GM12874 (cell line): ENCODE results near the gene ALX4.

Experiments
- TF ChIP-seq, protein P1 (sequence below): IDR thresholded peaks from 2 replicates; pipeline ENCODE4 v1.5.1; 2011; ENCODE audit warnings: low read depth, mild to moderate bottlenecking, control low read depth, low read length, moderate library complexity; ENCODE audit not compliant: insufficient read depth

The ALX4 gene

DNA sequence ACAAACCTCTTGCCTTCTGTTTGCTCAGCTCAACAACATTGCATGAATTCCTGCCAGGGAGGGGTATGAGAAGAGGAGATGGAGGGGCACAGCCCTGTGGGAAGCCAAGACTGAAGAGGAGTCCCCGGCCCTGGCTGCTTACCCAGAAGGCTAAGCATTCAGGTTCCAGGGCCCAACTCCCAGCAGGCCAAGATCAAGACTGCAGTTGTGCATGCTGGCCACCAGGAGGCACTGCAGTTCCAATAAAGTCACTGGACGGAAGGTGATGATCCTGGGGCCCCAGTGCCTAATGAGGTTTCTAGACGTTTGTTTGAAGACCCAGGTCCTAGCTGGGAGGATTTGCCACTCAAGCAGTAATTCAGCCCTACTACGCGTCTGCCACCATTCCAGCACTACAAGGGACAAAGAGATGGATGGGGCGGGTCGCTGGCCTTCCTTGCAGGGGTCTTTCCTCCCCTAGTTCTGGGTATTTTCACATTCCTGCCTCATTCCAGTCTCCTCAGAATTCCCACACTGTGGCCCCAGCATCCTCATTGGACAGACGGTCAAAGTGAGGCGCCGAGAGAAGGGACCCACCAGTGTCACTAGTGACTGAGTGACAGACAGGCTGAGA, 23.6 kb downstream of the ALX4 start:
- TF ChIP-seq, protein P1, sequence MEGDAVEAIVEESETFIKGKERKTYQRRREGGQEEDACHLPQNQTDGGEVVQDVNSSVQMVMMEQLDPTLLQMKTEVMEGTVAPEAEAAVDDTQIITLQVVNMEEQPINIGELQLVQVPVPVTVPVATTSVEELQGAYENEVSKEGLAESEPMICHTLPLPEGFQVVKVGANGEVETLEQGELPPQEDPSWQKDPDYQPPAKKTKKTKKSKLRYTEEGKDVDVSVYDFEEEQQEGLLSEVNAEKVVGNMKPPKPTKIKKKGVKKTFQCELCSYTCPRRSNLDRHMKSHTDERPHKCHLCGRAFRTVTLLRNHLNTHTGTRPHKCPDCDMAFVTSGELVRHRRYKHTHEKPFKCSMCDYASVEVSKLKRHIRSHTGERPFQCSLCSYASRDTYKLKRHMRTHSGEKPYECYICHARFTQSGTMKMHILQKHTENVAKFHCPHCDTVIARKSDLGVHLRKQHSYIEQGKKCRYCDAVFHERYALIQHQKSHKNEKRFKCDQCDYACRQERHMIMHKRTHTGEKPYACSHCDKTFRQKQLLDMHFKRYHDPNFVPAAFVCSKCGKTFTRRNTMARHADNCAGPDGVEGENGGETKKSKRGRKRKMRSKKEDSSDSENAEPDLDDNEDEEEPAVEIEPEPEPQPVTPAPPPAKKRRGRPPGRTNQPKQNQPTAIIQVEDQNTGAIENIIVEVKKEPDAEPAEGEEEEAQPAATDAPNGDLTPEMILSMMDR, result peak; percentile 93

DNA sequence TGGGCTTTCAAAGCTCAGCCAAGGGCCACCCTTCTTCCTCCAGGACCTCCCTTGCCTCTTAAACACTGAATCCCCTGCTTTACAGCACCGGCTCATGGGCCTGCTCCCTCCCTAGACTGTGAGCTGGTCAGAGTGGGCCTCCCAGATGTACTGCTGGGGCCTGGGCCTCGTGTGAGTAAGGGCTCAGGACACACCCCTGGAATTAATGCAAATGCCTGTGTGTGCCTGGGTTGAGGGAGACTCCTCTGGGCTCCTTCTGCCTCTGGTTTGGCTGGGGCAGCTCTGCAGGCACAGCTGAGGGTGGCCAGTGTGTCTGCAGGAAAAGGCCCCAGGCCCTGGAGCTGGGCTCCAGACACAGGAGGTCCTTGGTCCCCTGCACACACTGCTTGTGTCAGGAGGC, 24.2 kb downstream of the ALX4 start:
- TF ChIP-seq, protein P1, result no peak

DNA sequence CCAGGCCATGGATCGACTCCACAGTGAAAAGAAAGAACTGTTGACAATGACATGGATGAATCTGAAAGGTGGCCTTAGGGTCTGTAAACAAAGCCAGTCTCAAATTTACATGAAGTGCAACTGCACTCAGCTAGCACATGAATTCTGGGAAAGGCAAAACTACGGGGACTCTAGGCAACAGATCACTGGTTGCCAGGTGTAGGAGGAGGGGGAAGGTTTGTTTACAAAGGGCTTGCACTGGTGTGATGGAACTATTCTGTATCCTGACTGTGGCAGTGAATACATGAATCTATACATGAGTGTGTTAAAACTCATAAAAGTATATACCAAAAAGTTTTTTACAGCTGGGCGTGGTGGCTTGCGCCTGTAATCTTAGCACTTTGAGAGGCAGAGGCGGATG, 27.3 kb downstream of the ALX4 start:
- TF ChIP-seq, protein P1, result no peak

DNA sequence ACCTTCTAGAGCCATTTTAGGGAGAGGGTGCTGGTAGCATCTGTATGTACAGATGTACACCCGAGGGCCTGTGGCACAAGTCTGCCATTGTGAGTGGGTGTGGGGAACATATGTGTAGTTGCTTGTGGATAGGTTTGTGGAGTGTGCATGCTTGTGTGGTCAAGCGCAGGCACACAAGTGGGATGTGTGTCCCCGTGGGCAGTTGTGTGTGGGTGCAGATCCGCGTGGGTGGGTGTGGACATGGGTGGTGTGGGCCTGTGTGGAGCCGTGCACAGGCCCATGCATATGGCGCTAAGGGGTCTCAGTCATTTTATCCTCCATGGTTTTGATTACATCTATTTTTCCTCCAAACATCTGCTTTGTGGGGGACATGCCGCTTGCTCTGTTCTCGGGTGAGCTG, 28.8 kb downstream of the ALX4 start:
- TF ChIP-seq, protein P1, result no peak

DNA sequence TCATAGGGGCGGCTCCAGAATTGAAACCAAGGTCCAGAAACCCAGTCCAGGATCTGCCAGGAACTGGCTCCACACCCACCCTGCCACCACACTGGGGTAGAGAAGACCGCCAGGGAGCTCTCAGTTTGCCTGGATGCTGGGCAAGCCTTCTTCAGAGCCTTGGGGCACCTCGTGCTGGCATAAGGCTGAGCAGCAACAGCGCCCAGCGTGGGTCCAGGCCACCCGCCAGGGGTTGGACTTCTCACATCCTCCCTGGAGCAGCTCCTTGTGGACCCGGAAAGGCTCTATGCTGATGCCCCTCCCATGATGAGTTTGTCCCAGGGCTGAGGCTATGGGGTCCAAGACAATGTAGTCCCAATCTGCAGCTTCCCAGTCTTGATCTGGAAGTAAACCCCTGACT, 29.7 kb downstream of the ALX4 start:
- TF ChIP-seq, protein P1, result no peak

DNA sequence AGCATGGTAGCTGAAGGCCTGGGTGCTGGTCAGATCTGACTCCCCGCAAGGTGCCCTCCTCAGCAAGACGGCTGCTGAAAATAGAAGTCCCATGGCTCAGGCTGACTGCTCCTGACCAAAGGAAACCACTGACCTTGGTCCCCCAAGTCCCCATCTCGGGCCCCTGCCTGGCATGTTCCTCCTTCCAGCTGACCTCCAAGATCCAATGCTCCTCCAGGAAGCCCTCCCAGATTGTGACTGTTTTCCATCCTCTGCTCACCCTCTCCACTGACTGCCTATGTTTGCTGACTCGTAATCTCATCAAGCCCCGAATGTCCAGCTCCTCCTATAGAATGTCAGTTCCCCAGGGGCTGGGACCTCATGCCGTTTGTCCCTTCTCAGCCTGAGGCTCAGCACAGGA, 30.5 kb downstream of the ALX4 start:
- TF ChIP-seq, protein P1, result no peak

DNA sequence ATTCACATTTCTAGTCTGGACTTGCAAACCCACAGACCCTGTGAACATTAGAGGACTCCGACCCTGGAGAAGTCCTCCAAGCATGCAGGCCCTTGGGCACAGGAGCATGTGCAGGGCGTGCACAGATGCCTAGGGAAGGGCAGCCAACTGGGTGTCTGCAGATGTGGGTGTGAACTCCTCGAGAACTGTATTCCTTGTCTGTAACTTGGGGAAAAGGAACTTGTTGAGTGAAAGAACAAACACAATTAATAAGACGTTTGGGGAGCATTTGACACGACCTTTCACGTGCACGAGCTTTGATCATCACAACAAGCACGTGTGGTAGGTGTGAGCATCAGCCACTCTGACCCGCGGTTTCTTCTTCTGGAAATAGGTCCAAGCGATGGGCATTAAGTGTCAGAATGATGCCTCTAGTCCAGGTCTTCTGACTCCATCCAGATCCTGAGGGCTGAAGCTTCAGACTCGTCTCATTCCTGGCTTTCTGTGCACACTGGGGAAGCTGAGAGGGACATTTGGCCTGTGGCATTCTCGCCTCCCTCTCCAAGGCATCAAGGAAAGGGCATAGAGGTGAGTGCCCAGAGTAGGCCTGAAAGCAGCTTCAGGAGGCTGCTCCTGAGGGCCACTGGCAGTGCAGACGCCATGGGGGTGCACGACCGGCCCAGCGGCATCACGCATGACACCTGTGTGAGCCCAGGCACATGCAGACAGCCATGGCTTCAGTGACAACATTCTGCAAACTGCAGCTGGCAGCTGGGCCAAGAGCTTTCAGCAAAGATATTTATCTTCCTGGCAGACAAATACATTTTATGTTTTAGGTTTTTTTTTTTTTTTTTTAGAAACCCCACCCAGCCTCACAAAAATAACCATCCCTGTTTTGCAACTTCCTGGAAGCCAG, 32.5 kb downstream of the ALX4 start:
- TF ChIP-seq, protein P1, result no peak
